Activated naive CD4-positive, alpha-beta T cell treated with anti-CD3 and anti-CD28 coated beads, Interleukin-2, amount 10 ng/mL, durations not matched to agents 7 days and 5 days (primary cell): ENCODE results near the gene ELMO1.

Experiments used
- CTCF ChIA-PET: fragments of 350-600 bp; sonication (Branson Sonifier 250); formaldehyde crosslinking; loops from one replicate; lab custom pipeline; 2021; ENCODE audit warnings: antibody characterized with exemption; lab: Charles Lee
- DNase-seq: peaks from one replicate; pipeline ENCODE4 v3.0.0-alpha.2; 2020
- H3K27ac Mint-ChIP-seq: one replicate; pipeline ENCODE4 v1.8.0; 2021; ENCODE audit warnings: mild to moderate bottlenecking, moderate library complexity, mixed read lengths
- H3K27me3 Mint-ChIP-seq: one replicate; pipeline ENCODE4 v1.8.0; 2021; ENCODE audit warnings: mild to moderate bottlenecking, mixed read lengths
- H3K36me3 Mint-ChIP-seq: one replicate; pipeline ENCODE4 v1.8.0; 2021; ENCODE audit warnings: mixed read lengths
- H3K4me1 Mint-ChIP-seq: one replicate; pipeline ENCODE4 v1.8.0; 2021; ENCODE audit warnings: mixed read lengths
- H3K4me3 Mint-ChIP-seq: one replicate; pipeline ENCODE4 v1.8.0; 2021; ENCODE audit warnings: mild to moderate bottlenecking, moderate library complexity, mixed read lengths
- H3K9me3 Mint-ChIP-seq: one replicate; pipeline ENCODE4 v1.8.0; 2021; ENCODE audit warnings: mixed read lengths

ELMO1 gene

DNA sequence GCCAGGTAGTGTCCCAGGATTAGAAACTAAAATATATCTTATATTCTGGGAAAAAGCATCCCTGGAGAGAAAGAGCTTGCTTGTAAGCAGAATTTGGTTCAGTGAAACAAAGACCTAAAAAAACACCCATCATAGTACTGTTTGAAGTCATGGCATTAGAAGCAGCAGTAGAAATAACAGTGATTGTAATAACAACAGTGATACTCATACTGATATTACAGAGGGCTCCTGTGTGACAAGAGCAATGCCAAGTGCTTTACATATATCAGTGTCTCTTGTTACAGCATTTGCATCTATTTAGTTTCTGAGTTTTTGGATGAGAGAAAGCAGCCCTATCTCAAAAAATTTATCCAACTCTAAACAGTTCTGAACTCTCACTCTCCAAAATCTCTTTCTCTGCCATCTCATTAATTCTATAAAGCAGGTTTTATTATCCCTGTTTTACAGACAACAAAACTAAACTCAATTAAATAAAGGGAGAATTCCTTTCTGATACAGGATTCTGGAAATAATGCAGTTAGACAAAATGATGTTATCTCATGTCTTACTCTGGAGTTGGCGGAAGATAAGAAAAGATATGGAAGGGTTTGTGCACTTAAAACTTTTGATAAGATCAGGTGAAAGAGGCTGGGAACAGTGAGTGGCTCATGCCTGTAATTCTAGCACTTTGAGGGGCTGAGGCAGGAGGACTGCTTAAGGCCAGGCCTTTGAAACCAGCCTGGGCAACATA, 577.9 kb downstream of the ELMO1 start:
- peaks cover 12% of the 10 kb centered on the region for H3K4me1 Mint-ChIP-seq
- CTCF ChIA-PET = no interaction called here
- H3K4me3 Mint-ChIP-seq = no peak overlapping the region
- no peaks in the 10 kb centered on the region for H3K27me3 Mint-ChIP-seq
- peaks cover 3% of the 10 kb centered on the region for H3K9me3 Mint-ChIP-seq
- no peak overlapping the region for H3K27ac Mint-ChIP-seq
- H3K36me3 Mint-ChIP-seq = peaks cover 78% of the 10 kb centered on the region
- no peak for DNase-seq

DNA sequence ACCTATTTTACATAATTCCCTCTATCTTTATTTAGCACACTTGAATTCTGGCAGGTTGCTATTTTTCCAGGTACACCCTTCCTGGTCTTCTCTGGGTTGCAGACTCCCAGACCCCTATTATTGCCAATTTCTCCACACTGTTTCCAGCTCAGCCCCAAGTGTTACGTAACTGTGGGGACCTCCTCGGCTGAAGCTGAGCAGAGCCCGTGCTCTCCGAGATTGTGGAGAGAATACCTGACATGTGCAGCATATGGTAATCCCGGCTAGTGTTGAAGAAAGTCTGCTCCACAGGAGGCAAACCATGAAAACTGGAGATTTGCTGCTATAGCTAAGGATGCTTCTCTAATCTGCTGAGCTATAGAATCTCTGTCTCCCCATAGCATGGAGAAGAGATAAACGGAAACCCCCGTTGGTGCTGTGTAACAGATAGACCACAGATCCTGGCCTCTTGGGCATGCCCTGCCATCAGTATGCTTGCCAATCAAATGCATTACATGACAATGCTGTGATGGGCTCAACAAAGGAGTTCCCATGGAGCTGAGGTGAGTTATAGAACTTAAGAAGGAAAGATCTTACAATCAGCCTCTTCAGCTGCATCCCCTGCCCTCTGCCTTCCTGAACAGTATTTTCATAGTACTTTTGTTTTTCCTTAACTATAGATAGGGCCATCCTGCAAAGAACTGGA, 579.8 kb downstream of the ELMO1 start:
- Mint-ChIP-seq H3K9me3 (peaks cover 3% of the 10 kb centered on the region), H3K4me3 (no peak overlapping the region), H3K36me3 (peaks cover 82% of the 10 kb centered on the region), H3K27me3 (no peaks in the 10 kb centered on the region), H3K27ac (no peak overlapping the region), H3K4me1 (peaks cover 15% of the 10 kb centered on the region)
- DNase-seq = no peak
- CTCF ChIA-PET = no interaction called here

DNA sequence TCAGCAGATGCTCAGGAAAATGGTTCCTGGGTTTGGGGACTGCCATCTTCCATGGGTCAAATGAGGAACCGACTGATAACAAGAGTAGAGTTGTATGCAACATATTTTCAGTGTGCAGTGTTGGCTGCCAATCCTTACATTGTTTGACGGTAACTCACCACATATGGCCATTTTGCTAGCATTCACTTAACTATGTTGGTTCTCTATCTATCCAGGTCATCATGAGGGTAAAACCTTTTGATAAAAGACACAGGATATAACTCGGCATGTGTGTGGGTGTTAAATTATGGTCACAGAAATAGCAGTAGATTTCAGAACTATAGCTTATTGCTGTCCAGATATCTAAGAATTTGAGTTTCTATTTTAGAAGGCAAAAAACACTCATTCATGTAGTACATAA, 583.6 kb downstream of the ELMO1 start:
- no peak overlapping the region for H3K27ac Mint-ChIP-seq
- H3K36me3 Mint-ChIP-seq = peaks cover 90% of the 10 kb centered on the region
- DNase-seq = no peak
- no peak overlapping the region for H3K4me3 Mint-ChIP-seq
- no peaks in the 10 kb centered on the region for H3K27me3 Mint-ChIP-seq
- CTCF ChIA-PET = no interaction called here
- H3K4me1 Mint-ChIP-seq = peaks cover 5% of the 10 kb centered on the region
- no peaks in the 10 kb centered on the region for H3K9me3 Mint-ChIP-seq

DNA sequence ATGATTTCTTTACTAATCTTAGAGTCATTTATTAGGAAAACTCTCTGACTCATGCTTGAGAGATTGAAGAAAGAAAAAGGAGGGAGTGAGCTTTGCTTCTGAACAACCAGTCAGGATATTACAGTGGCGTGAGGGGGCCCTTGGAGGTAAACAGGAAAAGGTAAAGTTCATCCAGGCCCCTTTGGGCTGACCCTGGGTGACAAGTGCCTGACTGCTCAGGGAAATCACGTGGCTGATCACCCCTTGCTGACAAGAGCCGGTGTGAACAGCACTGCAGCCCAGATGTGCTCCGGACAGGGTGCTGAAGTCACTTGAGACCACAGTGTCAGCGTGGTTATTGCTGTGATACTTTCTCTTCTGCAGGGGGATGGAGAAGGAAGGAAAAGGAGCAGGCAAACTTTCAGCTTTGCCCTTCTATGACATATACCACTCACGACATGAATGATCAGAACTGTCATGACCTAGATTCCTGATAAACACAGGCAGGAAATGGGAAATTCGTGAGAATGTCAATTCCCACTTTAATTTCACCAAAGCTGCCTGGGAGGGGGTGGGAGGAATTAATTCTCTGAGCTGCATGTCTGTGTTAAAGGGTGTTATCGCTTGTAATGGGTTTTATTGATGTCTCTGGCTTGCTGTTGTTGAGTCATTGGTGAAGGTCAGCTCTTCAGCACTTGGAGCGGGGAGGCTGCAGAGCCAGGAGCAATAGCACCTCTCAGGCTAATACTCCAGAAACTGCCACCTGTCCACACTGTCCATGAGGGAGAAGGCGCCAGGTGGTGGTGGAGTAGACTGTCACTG, 584.6 kb downstream of the ELMO1 start:
- H3K4me1 Mint-ChIP-seq = peaks cover 5% of the 10 kb centered on the region
- H3K9me3 Mint-ChIP-seq = no peaks in the 10 kb centered on the region
- CTCF ChIA-PET = no interaction called here
- DNase-seq = no peak
- no peak overlapping the region for H3K27ac Mint-ChIP-seq
- H3K36me3 Mint-ChIP-seq = peaks cover 90% of the 10 kb centered on the region
- H3K27me3 Mint-ChIP-seq = no peaks in the 10 kb centered on the region
- no peak overlapping the region for H3K4me3 Mint-ChIP-seq

DNA sequence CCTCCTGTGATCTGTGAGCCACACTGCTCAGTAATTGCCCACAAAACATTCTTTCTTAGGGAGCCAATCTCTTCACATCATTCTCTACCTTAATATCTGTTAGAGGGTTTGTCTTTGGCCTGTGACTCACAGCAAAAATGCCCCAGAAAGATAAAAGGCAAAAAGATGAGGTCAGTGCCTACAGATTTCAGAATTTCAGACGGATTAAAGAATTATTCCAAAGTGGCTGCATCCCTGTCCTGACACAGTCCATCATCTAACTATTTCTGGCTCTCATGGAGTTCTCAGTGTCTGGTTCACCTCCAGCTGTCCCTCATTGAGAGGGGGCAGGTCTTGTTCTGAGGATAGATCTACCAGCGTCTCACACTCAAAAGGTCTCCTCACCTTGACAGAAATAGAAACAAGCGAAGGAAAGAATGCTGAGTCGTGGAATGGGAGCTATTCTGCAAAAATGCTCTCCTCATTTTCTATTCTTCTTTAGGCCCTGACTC, 585.8 kb downstream of the ELMO1 start:
- H3K36me3 Mint-ChIP-seq = peaks cover 87% of the 10 kb centered on the region

DNA sequence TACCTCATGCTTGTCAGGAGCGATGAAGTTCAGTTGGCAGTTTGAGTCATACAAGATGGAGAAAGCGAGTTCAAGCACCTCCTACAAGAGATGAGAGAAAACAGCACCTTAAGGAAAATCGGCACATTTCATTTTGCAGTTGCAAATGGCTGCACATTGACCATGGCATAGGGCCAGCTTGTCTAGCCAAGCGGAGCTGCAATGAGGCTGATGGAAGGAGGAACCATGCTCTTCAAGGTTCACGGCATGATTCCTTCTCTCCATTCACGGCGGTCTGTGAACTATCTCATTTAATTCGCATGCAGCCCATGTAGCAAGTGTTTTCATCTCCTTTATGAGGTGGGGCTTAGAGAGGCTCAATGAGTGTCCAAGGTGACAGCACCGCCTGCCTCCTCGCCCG, 587.0 kb downstream of the ELMO1 start:
- Mint-ChIP-seq H3K27me3 (no peaks in the 10 kb centered on the region), H3K27ac (no peak overlapping the region), H3K9me3 (no peaks in the 10 kb centered on the region), H3K36me3 (peaks cover 77% of the 10 kb centered on the region), H3K4me3 (no peak overlapping the region), H3K4me1 (peaks cover 5% of the 10 kb centered on the region)
- no peak for DNase-seq
- CTCF ChIA-PET = no interaction called here

More for the DNA sequence above, 585.8 kb downstream of the ELMO1 start:
- CTCF ChIA-PET = no interaction called here
- no peaks in the 10 kb centered on the region for H3K27me3 Mint-ChIP-seq
- H3K27ac Mint-ChIP-seq = no peak overlapping the region
- H3K4me3 Mint-ChIP-seq = no peak overlapping the region
- H3K4me1 Mint-ChIP-seq = peaks cover 5% of the 10 kb centered on the region
- no peaks in the 10 kb centered on the region for H3K9me3 Mint-ChIP-seq
- no peak for DNase-seq

DNA sequence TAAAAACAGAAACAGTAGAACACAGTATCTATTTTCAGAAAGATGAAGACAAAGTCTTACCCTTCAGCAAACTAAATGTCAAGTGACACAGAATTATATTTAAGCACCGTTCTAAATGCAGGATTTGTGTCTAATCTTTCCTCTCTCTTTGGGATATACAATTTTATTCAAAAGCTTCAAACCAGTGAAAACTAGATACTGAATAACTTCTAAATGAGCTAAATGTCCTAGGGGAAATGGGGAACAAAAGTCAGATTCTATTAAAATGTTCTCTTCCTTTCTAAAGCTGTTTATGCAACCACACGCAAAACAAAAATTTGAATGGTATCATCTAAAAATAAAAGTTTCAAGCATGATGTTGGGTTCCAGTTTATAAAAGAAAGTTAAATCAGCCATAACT, 588.0 kb downstream of the ELMO1 start:
- Mint-ChIP-seq H3K36me3 (peaks cover 77% of the 10 kb centered on the region), H3K27me3 (no peaks in the 10 kb centered on the region), H3K4me3 (no peak overlapping the region), H3K27ac (no peak overlapping the region), H3K9me3 (no peaks in the 10 kb centered on the region), H3K4me1 (peaks cover 5% of the 10 kb centered on the region)
- no peak for DNase-seq
- CTCF ChIA-PET = no interaction called here

DNA sequence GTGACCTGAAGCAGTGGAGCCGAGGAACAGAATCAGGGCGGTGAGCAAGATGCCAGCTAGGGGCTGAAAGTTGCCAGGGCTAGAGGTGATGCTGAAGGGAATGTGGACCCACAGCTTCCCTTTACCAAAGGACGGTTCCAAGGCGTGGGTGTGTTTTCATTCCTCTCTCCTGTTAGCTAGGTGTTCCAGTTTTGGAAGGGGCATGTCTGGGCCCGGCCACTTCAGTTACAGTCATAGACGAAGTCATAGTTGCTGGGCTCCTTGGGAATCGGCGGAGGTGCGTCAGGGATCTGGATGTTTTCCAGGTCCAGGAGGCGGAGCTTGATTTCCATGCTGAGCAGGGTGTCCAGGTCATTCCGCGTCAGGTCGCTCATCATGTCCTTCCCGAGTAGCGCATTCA, 593.3 kb downstream of the ELMO1 start:
- DNase-seq = no peak
- H3K36me3 Mint-ChIP-seq = peaks cover 73% of the 10 kb centered on the region
- CTCF ChIA-PET = no interaction called here

DNA sequence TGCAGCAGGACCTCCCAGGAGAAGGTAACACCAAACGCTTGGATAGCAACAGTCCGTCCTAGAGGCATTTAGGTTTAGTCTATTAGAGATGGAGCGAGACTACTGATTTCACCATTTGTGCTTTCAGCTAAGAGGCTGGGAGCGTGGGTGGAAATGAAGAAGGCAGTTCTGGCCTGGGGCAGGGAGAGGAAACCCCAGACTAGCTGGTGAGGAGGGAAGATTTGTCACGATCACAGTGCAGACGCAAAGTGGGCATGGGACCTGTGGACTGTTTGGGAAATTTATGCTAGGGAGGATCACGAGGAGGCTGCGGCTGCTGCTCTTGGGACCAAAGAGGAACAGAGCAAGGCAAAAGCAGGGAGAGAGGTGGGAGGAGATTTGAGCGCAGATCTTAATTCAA, 594.0 kb downstream of the ELMO1 start:
- Mint-ChIP-seq H3K27ac (no peak overlapping the region), H3K27me3 (no peaks in the 10 kb centered on the region), H3K4me1 (peaks cover 8% of the 10 kb centered on the region), H3K36me3 (peaks cover 66% of the 10 kb centered on the region), H3K9me3 (peaks cover 6% of the 10 kb centered on the region), H3K4me3 (no peak overlapping the region)
- DNase-seq = no peak
- CTCF ChIA-PET = no interaction called here

More for the DNA sequence above, 593.3 kb downstream of the ELMO1 start:
- H3K4me1 Mint-ChIP-seq = peaks cover 8% of the 10 kb centered on the region
- H3K9me3 Mint-ChIP-seq = peaks cover 4% of the 10 kb centered on the region
- no peak overlapping the region for H3K27ac Mint-ChIP-seq
- H3K27me3 Mint-ChIP-seq = no peaks in the 10 kb centered on the region
- no peak overlapping the region for H3K4me3 Mint-ChIP-seq

DNA sequence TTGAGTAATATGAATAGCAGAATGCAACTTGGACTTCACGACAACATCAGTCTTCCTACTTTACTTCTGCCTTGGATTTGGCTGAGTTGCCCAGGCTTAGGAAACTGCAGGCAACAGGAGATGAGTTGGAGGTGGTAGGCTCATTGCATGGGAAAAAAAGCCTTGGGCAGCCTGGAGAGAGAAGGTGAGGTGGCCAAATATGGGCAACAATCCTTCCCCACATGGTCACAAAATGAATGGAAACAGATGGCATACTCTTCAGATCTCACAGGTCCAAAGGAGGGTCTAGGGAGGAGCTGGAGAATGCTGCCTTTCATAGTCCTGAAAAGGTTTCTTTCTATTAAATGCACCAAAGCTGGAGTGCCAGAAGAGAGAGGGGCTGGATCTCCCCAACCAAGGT, 595.7 kb downstream of the ELMO1 start:
- CTCF ChIA-PET = interaction anchor here (0.6 kb wide), 1 partner anchor 365 kb away, joined by 4 read pairs; no protein-coding TSS in a partner anchor
- Mint-ChIP-seq H3K4me1 (peaks cover 8% of the 10 kb centered on the region), H3K9me3 (peaks cover 8% of the 10 kb centered on the region), H3K36me3 (peaks cover 53% of the 10 kb centered on the region), H3K27ac (no peak overlapping the region), H3K4me3 (no peak overlapping the region), H3K27me3 (no peaks in the 10 kb centered on the region)
- no peak for DNase-seq

DNA sequence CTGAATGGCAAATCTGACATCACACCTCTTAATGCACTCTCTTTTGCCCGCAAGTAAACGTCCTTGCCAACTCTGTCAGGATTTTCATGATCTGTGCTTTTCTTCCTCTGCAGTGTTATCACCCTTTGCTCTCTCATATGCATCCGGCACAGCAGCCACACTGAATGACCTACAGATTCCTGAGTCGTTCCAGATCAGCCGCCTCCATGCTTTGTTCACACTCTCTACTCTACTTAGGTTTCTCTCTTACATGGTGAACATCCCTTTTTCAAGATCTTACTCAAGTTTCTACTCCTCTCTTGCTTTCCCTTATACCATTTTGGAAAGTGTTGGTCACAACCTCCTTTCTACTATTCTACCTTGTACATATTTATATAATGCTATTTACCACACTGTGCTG, 596.6 kb downstream of the ELMO1 start:
- Mint-ChIP-seq H3K4me3 (no peak overlapping the region), H3K27ac (no peak overlapping the region), H3K27me3 (no peaks in the 10 kb centered on the region), H3K4me1 (peaks cover 8% of the 10 kb centered on the region), H3K9me3 (peaks cover 17% of the 10 kb centered on the region), H3K36me3 (peaks cover 55% of the 10 kb centered on the region)
- DNase-seq = no peak
- CTCF ChIA-PET = interaction anchor here (0.9 kb wide), 1 partner anchor 220 kb away, joined by 3 read pairs; no protein-coding TSS in a partner anchor

DNA sequence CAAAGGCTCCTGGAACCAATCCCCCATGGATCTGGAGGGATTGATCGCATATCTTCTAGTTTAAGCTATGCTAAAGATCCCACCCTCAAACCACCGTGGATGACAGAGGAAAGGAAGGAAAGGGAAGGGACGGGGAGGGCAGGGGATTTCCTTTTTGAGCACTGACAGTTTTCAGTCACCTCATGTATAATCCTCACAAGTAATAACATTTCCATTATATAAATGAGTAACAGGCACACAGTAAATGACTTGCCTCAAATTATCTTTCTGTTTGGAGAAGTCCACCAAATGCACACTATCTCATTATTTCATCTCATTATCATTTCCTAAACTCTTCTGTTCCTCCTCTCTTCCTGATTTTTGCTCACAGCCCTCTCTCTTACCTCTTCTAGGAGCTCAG, 597.3 kb downstream of the ELMO1 start:
- peaks cover 20% of the 10 kb centered on the region for H3K9me3 Mint-ChIP-seq
- no peak overlapping the region for H3K27ac Mint-ChIP-seq
- H3K27me3 Mint-ChIP-seq = no peaks in the 10 kb centered on the region
- no peak for DNase-seq
- H3K4me1 Mint-ChIP-seq = peaks cover 8% of the 10 kb centered on the region
- no peak overlapping the region for H3K4me3 Mint-ChIP-seq
- CTCF ChIA-PET = interaction anchor here (0.9 kb wide), 1 partner anchor 220 kb away, joined by 3 read pairs; no protein-coding TSS in a partner anchor
- peaks cover 55% of the 10 kb centered on the region for H3K36me3 Mint-ChIP-seq

DNA sequence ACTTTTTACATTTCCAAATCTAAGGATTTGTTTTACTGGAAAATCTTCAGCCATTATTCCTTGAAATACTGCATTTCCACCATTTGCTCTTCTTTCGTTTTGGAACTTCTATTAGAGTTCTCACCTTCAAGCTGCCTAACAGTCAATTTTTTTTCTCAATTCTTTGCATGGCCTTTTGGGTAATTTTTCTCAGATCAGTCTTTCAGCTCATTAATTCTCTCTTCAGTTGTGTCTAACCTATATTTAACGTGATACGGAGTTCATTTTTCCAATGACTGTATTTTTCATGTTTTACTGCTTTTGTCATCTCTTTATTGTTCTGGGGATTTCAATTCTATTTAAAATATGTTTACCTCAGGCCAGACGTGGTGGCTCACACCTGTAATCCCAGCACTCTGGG, 600.7 kb downstream of the ELMO1 start:
- H3K27me3 Mint-ChIP-seq = no peaks in the 10 kb centered on the region
- H3K9me3 Mint-ChIP-seq = peaks cover 20% of the 10 kb centered on the region
- no peak overlapping the region for H3K4me3 Mint-ChIP-seq
- H3K36me3 Mint-ChIP-seq = peaks cover 33% of the 10 kb centered on the region
- peaks cover 8% of the 10 kb centered on the region for H3K4me1 Mint-ChIP-seq
- CTCF ChIA-PET = no interaction called here
- no peak for DNase-seq
- no peak overlapping the region for H3K27ac Mint-ChIP-seq

DNA sequence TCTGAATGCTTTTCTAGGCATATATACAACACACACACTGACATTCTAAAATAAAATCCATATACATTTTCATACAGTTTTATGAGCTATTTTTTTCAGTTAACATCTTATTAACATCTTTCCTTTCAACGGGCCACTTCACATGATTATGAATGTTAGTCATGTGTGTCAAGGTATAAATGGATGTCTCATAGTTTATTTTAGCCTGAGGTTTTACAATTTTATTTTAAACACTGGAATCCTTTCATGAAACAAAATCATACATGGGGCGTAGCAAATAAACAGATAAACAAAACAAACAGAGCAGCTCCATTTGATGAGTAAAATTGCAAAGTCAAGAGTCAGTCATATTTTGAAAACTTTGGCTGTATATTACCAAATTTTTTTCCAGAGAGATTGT, 604.3 kb downstream of the ELMO1 start:
- H3K9me3 Mint-ChIP-seq = peaks cover 15% of the 10 kb centered on the region
- no peak overlapping the region for H3K27ac Mint-ChIP-seq
- DNase-seq = no peak
- CTCF ChIA-PET = no interaction called here
- no peaks in the 10 kb centered on the region for H3K27me3 Mint-ChIP-seq
- no peak overlapping the region for H3K4me3 Mint-ChIP-seq
- no peaks in the 10 kb centered on the region for H3K4me1 Mint-ChIP-seq
- peaks cover 12% of the 10 kb centered on the region for H3K36me3 Mint-ChIP-seq
